HUDEP-2 (cell line): ENCODE data around the gene PI16.
"Not testable (repeated sequence)": the region's sequence is repeated elsewhere in the genome, so short reads cannot be mapped to it uniquely, and the experiment has no call there.

Experiments
- DNase-seq, 76 experiments: peaks; one replicate each; lab custom pipeline; 2025; ENCODE audit not compliant: unreplicated experiment in 76 of 76; lab: John Stamatoyannopoulos, UW

PI16 gene

GRCh38 chr6:36928547-36928918, 26.0 kb upstream of the PI16 start:
- no peak for DNase-seq

GRCh38 chr6:36929152-36929551, 25.4 kb upstream of the PI16 start:
- DNase-seq = no peak

- DNase-seq = no peak
These were observed 24.9 kb upstream of the PI16 start for GRCh38 chr6:36929607-36930006.

- no peak for DNase-seq
These were observed 24.1 kb upstream of the PI16 start for GRCh38 chr6:36930483-36930882.

GRCh38 chr6:36933102-36933501, 21.4 kb upstream of the PI16 start:
- DNase-seq = no peak

- DNase-seq = no peak
These were observed 21.0 kb upstream of the PI16 start for GRCh38 chr6:36933519-36933918.

GRCh38 chr6:36934901-36935300, 19.6 kb upstream of the PI16 start:
- DNase-seq = no peak

- no peak for DNase-seq
These were observed 17.7 kb upstream of the PI16 start for GRCh38 chr6:36936824-36937223.

GRCh38 chr6:36937896-36938295, 16.6 kb upstream of the PI16 start:
- DNase-seq = no peak

GRCh38 chr6:36938536-36938935, 16.0 kb upstream of the PI16 start:
- DNase-seq = no peak

- not testable (repeated sequence) for DNase-seq
These were observed 15.5 kb upstream of the PI16 start for GRCh38 chr6:36939005-36939404.

GRCh38 chr6:36940027-36940426, 14.5 kb upstream of the PI16 start:
- no peak for DNase-seq

- not testable (repeated sequence) for DNase-seq
These were observed 13.0 kb upstream of the PI16 start for GRCh38 chr6:36941561-36941960.

GRCh38 chr6:36942329-36942728, 12.2 kb upstream of the PI16 start:
- DNase-seq = not testable (repeated sequence)

GRCh38 chr6:36944650-36945049, 9.9 kb upstream of the PI16 start:
- DNase-seq = no peak

GRCh38 chr6:36945301-36945700, 9.2 kb upstream of the PI16 start:
- DNase-seq = no peak

- no peak for DNase-seq
These were observed 8.0 kb upstream of the PI16 start for GRCh38 chr6:36946526-36946925.

GRCh38 chr6:36947570-36948351, 6.8 kb upstream of the PI16 start:
- no peak for DNase-seq

- DNase-seq = not testable (repeated sequence)
These were observed 5.5 kb upstream of the PI16 start for GRCh38 chr6:36949076-36949475.

GRCh38 chr6:36949636-36950035, 4.9 kb upstream of the PI16 start:
- DNase-seq = no peak

GRCh38 chr6:36953931-36954261, 642 bp upstream of the PI16 start:
- no peak for DNase-seq

GRCh38 chr6:36955136-36955535, 598 bp downstream of the PI16 start:
- DNase-seq = no peak
